T-helper 9 cell (primary cell): ENCODE measurements around the gene ABL1.

Experiments used
- DNase-seq: peaks from one replicate; pipeline ENCODE4 v3.0.0-alpha.2; 2020

ABL1 gene

DNA sequence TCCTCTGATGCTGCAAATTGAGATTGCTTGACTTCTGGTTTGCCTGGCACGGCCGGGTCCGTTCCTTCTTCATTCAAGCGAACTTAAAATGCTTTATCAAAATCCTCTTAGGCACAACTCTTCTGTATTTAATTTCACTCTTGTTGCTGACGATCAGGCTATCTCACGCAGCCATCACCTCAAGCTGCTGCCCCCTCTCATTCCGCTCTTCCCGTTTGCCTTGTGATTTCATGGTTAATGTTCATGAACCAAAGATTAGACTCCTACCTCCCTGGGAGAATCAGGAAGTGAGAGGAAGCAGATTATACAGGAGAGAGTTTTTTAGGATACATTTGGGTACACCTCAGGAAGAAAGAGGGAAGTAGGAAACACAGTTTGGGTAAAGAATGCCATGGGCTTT is 38.9 kb downstream of the ABL1 start:
- DNase-seq, result no peak

DNA sequence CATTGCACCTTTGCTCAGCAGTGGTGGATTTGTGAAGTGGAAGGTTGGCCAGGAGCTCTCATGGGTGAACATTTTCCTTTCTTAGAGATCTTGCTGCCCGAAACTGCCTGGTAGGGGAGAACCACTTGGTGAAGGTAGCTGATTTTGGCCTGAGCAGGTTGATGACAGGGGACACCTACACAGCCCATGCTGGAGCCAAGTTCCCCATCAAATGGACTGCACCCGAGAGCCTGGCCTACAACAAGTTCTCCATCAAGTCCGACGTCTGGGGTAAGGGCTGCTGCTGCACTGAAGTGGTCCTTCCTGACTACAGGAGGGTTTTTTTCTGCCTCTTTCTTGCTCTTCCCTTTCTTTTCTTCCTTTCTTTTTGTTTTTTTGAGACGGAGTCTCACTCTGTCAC is 39.7 kb downstream of the ABL1 start:
- DNase-seq, result no peak

DNA sequence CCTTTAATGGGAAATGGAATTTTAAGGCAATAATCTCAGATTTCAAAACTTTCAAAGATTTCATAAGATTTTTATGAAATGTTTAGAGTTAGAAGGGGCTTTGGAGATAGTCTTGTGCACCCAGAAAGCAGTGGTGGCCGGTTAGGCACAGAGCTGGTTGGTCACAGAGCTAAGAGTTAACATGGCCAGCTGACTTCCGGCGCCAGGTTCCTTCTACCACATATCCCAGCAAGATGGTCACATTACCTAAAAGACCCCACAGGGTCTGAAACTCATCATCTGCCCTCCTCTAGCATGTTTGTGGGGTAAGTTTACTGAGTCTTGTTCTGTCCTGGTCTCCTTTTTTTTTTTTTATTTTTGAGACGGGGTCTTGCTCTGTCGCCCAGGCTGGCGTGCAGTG is 42.2 kb downstream of the ABL1 start:
- no peak for DNase-seq

DNA sequence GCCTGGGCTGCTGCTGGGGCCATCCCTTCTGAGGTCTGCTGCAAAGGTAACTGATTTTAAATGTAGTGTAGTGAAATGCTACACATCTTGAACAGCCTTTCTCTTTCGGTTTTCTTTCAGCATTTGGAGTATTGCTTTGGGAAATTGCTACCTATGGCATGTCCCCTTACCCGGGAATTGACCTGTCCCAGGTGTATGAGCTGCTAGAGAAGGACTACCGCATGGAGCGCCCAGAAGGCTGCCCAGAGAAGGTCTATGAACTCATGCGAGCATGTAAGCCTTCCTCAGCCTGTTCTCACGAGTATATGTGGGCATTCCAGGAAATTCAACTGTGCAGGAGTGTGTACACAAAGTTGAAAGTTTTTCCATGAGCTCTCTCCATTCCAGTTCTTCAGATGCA is 43.2 kb downstream of the ABL1 start:
- DNase-seq, result no peak

DNA sequence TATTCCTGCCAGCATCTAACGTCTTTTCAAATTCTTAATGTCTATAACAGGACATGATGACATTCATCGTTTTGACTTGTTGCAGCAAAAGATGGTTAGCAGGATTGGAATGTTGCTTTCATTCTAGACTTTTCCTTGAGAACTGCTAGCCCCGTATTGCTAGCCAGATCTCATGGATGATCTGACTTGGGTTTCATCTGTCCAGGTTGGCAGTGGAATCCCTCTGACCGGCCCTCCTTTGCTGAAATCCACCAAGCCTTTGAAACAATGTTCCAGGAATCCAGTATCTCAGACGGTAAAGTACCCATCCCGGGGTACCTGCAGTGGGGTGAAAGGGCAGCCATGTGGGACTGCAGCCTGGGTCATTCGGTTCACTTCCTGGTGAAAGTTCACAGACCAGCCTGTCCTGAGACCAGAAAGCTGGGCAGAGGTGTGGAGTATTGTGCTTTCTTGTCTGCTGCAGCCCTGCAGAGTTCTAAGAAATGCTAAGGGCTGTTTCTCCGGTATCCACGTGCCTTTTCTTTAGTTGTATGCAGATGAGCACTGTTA is 44.9 kb downstream of the ABL1 start:
- no peak for DNase-seq

DNA sequence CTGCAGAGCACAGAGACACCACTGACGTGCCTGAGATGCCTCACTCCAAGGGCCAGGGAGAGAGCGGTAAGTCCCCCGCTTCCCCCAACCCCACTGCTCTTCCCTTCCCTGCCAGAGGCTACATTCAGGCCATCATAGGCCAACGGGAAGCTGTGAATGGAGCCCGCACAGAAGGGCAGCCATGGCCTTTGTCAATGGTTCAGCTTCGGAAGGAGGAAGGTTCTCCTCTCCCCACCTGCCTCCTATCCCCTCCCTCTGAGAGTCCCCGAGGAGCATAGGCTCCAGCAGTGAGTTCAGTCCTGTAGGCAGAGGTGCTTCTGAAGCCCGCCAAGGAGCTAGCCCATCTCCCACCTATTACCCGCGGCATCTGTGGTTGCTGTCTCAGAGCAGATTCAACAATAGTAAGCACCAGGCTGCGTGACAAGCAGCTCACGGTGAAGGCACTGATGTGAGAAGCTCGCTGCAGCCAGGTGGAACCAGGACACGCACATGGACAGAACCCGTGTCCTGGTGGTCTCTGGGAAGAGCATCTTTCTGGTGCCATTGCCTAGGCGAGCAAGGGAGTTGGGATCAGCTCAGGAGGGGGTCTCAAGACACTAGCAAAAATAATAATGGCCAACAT is 45.7 kb downstream of the ABL1 start:
- DNase-seq, result no peak

DNA sequence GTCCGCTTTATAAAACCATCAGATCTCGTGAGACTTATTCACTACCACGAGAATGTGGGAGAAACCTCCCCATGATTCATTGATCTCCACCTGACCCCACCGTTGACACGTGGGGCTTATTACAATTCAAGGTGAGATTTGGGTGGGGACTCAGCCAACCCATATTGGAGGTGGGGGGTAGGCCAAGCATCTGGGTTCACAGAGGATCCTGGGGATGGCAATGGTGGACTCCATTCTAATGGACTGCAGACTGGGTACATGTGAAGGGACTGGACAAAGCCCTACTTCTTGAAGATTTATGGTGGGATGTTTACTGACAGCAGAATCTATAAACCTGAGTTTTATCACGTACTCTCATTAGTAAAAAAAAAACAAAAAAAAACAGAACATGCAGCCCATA is 46.5 kb downstream of the ABL1 start:
- DNase-seq, result no peak

DNA sequence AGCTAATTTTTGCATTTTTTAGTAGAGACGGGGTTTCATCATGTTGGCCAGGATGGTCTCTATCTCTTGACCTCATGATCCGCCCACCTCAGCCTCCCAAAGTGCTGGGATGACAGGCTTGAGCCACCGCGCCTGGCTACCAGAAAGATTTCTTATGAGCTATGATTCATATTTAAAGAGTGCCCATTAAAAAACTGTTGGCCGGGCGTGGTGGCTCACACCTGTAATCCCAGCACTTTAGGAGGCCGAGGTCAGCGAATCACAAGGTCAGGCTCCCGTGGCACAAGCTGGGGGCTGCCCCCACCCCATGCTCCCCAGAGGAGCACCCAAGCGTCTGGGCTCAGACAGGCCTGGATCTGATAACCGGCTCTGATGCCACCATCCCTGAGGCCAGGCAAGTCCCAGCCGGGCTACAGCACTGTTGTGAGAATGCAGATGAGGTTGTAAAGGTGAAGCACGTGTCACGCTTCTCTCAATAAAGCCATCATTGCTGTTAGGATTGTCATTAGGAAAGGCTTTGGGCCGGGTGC is 47.7 kb downstream of the ABL1 start:
- no peak for DNase-seq

DNA sequence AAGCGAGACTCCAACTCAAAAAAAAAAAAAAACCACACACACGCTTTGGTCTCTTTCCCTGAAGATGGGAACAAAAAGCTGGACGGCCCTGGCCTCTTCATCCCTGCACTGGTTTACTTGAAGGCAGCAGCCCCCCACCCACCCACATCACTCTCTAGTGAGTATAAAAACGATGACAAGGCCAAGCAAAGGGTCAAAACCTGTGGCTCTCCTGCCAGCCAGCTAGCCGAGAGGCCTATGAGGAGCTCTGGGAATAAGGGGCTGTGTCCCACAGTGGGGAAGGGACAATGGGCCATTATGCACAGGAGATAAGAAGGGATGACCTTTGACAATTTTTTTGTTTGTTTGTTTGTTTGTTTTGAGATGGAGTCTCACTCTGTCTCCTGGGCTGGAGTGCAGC is 48.4 kb downstream of the ABL1 start:
- no peak for DNase-seq

DNA sequence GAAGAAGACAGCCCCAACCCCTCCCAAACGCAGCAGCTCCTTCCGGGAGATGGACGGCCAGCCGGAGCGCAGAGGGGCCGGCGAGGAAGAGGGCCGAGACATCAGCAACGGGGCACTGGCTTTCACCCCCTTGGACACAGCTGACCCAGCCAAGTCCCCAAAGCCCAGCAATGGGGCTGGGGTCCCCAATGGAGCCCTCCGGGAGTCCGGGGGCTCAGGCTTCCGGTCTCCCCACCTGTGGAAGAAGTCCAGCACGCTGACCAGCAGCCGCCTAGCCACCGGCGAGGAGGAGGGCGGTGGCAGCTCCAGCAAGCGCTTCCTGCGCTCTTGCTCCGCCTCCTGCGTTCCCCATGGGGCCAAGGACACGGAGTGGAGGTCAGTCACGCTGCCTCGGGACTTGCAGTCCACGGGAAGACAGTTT is 49.1 kb downstream of the ABL1 start:
- DNase-seq, result no peak

DNA sequence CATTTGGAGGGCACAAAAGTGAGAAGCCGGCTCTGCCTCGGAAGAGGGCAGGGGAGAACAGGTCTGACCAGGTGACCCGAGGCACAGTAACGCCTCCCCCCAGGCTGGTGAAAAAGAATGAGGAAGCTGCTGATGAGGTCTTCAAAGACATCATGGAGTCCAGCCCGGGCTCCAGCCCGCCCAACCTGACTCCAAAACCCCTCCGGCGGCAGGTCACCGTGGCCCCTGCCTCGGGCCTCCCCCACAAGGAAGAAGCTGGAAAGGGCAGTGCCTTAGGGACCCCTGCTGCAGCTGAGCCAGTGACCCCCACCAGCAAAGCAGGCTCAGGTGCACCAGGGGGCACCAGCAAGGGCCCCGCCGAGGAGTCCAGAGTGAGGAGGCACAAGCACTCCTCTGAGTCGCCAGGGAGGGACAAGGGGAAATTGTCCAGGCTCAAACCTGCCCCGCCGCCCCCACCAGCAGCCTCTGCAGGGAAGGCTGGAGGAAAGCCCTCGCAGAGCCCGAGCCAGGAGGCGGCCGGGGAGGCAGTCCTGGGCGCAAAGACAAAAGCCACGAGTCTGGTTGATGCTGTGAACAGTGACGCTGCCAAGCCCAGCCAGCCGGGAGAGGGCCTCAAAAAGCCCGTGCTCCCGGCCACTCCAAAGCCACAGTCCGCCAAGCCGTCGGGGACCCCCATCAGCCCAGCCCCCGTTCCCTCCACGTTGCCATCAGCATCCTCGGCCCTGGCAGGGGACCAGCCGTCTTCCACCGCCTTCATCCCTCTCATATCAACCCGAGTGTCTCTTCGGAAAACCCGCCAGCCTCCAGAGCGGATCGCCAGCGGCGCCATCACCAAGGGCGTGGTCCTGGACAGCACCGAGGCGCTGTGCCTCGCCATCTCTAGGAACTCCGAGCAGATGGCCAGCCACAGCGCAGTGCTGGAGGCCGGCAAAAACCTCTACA is 49.8 kb downstream of the ABL1 start:
- no peak for DNase-seq

DNA sequence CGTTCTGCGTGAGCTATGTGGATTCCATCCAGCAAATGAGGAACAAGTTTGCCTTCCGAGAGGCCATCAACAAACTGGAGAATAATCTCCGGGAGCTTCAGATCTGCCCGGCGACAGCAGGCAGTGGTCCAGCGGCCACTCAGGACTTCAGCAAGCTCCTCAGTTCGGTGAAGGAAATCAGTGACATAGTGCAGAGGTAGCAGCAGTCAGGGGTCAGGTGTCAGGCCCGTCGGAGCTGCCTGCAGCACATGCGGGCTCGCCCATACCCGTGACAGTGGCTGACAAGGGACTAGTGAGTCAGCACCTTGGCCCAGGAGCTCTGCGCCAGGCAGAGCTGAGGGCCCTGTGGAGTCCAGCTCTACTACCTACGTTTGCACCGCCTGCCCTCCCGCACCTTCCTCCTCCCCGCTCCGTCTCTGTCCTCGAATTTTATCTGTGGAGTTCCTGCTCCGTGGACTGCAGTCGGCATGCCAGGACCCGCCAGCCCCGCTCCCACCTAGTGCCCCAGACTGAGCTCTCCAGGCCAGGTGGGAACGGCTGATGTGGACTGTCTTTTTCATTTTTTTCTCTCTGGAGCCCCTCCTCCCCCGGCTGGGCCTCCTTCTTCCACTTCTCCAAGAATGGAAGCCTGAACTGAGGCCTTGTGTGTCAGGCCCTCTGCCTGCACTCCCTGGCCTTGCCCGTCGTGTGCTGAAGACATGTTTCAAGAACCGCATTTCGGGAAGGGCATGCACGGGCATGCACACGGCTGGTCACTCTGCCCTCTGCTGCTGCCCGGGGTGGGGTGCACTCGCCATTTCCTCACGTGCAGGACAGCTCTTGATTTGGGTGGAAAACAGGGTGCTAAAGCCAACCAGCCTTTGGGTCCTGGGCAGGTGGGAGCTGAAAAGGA is 50.7 kb downstream of the ABL1 start:
- DNase-seq, result no peak

DNA sequence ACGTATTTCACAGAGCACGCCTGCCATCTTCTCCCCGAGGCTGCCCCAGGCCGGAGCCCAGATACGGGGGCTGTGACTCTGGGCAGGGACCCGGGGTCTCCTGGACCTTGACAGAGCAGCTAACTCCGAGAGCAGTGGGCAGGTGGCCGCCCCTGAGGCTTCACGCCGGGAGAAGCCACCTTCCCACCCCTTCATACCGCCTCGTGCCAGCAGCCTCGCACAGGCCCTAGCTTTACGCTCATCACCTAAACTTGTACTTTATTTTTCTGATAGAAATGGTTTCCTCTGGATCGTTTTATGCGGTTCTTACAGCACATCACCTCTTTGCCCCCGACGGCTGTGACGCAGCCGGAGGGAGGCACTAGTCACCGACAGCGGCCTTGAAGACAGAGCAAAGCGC is 51.9 kb downstream of the ABL1 start:
- no peak for DNase-seq

DNA sequence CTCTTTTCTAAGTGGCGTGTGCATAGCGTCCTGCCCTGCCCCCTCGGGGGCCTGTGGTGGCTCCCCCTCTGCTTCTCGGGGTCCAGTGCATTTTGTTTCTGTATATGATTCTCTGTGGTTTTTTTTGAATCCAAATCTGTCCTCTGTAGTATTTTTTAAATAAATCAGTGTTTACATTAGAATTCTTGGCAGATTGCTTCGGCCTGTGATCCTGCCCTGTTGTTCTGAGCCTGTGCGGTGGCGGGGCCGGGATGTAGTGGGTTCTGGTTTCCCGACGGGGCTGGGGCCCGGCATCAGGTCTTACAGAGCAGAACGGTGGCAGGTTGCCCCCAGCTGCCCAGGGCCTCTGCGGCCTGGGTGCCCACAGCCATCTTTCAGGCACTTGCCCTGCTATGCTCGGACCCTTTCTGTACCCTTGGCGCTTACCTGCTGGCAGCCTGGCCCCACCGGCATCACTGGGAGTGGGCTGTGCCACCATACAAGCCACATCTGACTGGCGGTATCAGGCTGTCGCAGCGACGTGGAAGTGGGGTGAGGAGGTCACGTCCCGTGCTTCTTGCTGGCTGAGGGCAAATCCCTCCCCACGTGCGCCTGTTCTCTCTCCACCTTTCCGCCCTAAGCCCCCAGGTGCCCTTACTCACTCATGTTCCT is 52.6 kb downstream of the ABL1 start:
- DNase-seq, result no peak

DNA sequence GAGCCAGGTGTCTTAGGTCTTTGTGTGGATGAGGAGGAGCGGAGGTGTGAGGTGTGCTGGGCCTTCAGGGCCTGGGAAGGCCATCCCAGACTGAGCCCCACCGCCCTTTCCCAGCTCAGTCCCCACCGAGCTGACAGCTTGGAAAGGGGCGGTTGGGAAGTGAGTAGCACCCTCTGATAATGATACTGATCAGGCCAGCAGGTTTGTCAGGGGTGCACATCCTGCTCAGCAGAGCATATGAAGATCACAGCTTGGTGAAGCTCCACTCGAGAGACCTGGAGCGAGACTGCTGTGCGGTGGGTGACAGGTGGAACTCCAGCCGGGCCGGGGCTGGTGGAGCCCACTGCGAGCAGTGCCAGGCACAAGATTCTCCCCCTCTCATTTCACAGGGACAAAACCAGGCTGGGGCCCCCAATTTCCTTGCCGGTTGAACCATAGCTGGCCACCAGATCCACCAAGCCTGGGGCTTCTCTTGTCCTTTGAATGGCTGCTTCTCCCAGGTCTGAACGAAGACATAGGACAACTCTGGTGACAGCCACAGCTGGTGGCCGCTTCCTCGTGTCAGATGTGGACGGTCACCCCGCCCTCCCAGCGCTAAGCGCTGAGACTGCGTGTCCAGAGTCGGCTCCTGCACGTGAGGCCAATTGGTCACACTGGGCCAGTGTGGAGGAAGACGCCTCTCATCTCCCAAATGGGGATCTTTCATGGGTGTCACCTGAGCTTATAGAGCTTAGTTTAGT is 53.3 kb downstream of the ABL1 start:
- DNase-seq, result no peak

DNA sequence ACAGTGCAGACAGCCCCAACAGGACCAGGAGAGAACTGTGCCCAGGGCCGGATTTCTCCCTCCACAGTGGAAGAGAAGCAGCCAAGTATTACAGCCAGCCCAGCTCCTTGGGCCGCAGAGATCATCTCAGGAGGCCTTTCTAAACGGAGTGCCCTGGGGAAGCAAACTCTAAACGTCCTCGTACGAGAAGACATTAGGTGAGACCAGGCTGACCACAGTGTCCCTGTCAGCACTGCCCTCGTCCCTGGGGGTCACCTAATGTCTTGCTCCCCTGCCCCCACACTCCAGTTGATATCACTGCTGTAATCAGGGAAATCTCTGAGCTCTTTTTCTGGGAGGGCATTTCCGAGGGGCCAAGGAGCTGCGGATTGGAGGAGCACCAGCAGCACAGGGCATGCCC is 55.1 kb downstream of the ABL1 start:
- no peak for DNase-seq

DNA sequence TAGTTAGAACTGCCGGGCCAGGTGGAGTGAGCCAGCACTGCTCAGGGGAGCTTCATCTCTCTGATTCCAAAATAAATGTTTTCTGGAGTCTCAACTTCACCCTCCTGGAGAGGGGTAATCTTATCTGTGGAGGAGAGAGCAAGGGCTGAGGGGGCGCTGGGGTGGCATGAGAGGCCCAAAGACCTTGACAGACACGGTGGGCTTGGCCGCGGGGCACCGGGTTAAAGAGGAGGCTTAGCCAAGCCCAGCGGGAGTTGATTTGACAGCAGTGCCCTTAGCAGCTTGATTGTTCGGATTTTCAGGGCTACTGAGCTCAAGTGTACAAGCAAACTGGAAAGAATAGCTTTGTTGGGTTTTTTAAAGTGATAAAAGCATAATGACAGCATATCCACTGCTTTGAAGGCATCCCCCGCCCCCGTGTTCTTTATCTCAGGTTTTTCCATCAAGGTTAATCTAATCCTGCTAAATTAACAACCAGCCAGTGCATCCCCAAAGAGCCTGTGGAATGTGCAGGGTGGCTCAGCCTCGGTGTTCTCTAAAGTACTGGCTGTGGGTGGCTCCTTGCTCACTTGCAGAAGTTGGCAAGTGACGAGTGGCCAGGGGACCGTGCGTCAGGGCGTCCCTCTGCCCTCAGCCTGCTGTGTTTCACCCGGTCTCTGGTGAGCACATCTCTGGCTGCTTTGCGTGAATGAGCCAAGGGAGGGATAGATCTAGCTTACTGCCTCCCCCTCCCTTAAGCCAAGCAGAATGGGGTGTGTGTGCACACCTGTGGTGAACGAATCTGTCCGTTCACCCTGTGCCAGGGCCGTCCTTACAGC is 56.0 kb downstream of the ABL1 start:
- DNase-seq, result no peak

DNA sequence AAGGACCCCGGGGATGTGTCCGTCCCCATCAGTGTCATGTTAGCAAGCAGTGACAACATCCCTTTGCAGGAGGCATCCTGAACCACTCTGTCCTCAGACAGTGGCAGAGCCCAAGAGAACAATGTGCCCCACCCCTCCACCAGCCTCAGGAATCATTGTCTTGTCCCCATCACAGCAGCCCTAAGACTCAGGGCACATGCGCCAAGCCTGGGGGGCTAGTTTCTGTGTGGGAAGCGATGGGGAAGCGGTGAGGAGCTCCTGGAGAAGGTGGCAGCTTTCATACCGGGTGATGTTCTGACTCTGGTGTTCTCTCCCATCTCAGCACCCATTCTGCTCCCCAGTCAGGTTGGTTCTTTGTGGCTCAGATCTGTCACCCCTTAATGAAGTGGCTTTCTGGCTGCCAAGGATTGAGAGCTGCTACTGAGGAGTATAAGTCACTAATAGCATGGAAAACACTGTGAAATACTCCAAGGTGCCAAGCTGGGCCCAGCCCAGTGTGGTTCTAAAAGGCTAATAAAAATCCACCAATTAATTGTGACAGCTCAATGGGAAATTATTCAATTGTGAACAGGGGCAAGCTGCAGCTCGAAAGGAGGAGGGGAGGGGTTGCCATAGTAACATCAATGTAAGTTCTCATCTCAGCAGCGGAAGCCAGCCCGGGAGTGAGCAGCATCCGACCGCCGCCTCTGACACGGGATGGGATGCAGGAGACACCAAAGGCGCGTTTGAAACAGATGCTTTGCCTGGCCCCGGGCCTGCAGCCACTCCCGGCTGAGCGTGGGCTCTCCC is 56.8 kb downstream of the ABL1 start:
- DNase-seq, result no peak

DNA sequence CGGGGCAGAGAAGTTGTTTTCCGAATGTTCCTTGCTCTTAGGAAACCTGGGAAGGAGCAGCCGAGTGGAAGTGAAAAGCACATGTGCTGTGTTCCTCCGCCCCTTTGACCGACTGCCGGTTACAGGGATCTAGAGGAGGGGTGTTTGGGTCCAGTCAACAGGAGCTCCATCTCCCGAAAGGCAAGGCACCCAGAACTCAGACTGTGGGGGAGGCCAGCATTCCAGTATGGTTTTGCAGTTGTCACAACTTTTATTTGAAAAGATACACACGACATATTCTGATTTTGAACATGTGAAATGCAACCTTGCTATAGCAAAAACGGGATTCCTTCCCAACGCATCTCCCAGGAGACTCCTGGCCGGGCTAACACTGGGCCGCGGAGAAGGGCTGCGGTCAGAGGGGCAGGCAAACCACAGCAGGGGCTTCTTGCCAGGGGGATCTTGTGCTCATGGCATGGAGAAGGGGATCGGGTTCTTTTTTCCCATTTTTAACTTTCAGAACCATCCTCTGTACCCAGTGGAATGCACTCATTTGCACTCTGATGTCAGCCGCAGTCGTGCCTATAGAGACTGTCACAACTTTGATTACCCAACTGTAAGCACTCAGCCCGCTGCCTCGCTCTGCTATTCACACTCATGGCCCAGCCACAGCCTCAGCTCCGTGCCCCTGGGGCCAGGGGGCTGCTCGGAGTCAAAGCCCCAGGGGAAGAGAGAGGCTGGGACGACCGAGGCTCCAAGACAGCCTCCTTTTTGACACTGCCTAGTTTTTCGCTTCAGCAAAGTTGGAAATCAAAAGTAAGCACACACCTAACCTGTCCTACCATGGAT is 57.6 kb downstream of the ABL1 start:
- DNase-seq, result no peak
